Coronary artery (tissue), 2 donors: ENCODE results near the gene COL9A3.

ENCODE experiments used
- DNase-seq: peaks from one replicate; pipeline ENCODE4 v3.0.0-alpha.2; 2017; ENCODE audit warnings: low spot score
- H3K27ac ChIP-seq, 2 donors: fragments of 200-600 bp; sonication (generic); one replicate each; pipeline ENCODE4 v1.5.1; 2016 to 2019
- H3K4me3 ChIP-seq: fragments of 200-600 bp; sonication (generic); 2 replicates; pipeline ENCODE4 v1.5.1; 2016; ENCODE audit warnings: mild to moderate bottlenecking, moderate library complexity
- TF ChIP-seq, protein P1 (sequence below): fragments of 200-600 bp; sonication (generic); IDR thresholded peaks from one replicate; pipeline ENCODE4 v1.5.1; 2019; ENCODE audit warnings: antibody characterized with exemption

COL9A3 gene

DNA sequence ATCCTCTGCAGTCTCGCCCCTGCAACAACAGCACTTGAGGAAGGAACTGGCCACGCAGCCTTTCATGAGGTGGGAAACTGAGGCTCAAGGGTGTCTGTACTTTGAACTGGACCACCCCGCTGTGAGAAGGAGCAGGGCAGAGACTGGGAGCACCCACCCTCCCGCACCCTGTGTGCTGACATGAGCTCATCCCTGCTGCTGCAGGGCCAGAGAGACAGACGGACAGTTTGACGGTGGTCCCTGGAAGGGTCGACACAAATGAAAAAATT, 37.5 kb upstream of the COL9A3 start:
- DNase-seq: no peak
- TF ChIP-seq, protein P1, sequence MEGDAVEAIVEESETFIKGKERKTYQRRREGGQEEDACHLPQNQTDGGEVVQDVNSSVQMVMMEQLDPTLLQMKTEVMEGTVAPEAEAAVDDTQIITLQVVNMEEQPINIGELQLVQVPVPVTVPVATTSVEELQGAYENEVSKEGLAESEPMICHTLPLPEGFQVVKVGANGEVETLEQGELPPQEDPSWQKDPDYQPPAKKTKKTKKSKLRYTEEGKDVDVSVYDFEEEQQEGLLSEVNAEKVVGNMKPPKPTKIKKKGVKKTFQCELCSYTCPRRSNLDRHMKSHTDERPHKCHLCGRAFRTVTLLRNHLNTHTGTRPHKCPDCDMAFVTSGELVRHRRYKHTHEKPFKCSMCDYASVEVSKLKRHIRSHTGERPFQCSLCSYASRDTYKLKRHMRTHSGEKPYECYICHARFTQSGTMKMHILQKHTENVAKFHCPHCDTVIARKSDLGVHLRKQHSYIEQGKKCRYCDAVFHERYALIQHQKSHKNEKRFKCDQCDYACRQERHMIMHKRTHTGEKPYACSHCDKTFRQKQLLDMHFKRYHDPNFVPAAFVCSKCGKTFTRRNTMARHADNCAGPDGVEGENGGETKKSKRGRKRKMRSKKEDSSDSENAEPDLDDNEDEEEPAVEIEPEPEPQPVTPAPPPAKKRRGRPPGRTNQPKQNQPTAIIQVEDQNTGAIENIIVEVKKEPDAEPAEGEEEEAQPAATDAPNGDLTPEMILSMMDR: no peak
- no peak overlapping the region for H3K27ac ChIP-seq
- no peak overlapping the region for H3K4me3 ChIP-seq

DNA sequence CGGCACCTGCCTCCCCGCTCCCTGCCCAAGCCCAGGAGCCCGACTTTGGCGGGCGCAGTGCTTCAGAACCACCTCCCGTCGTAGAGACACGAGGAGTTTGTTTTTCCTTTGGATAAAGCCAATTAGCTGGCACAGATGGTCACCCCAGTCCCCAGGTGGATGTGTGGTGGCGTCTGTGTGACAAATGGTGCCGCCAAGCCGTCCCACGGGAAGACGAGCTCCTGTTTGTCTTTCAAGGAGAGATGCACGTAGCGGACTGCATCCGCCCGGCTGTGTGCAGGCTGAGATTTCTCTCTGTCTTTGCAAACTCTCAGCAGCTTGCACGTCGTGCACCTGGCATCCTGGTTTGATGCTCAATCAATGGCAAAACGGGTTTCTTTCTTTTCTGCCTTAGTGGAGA, 36.6 kb upstream of the COL9A3 start:
- no peak overlapping the region for H3K27ac ChIP-seq
- no peak overlapping the region for H3K4me3 ChIP-seq
- DNase-seq: no peak
- TF ChIP-seq, protein P1: no peak

DNA sequence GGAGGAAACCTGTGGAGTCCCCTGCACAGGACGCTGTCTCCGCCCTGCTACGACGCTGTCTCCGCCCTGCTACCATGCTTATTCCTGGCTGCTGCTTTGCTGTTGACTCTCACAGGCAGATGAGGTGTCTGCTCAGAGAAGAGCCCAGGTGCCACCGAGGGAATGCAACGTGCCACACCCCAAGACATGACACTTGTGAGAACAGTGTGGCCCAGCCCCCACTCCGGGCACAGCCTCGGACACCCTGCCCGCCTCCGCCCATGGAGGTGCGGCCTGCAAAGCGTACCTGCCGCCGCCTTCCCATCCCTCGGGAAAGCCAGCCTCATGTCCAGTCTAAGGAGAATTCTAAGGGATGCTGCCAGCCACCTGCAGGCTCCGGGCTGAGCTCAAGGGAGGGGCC, 36.2 kb upstream of the COL9A3 start:
- no peak overlapping the region for H3K4me3 ChIP-seq
- DNase-seq: no peak
- H3K27ac ChIP-seq: no peak overlapping the region
- TF ChIP-seq, protein P1: no peak

DNA sequence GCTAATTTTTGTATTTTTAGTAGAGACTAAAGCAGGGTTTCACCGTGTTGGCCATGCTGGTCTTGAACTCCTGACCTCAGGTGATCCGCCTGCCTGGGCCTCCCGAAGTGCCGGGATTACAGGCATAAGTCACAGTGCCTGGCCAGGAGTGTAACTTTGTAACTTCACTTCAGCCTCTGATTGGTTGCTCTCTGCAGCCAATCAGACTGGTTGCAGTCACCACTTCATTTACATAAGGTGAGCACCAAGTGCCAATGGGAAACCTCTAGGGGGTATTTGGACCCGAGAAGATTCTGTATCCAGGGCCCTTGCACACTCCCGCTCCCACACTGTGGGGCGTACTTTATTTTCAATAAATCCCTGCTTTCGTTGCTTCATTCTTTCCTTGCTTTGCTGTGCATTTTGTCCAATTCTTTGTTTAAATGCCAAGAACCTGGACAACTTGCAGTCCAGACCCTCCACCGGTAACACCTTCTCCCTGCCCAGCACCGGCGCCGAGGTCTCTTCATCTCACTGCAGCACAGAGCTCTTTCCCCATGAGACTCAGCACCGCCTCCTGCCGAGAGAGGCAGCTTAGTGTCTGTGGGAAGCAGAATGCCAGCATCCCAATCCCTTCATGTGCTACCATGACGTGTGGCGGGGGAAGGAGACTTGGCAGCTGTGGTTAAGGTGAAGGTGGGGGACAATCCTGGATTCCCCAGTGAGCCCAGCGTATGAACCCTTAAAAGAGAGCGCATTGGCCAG, 34.5 kb upstream of the COL9A3 start:
- Histone ChIP-seq H3K27ac (no peak overlapping the region), H3K4me3 (no peak overlapping the region)
- no peak for DNase-seq
- TF ChIP-seq, protein P1: no peak

DNA sequence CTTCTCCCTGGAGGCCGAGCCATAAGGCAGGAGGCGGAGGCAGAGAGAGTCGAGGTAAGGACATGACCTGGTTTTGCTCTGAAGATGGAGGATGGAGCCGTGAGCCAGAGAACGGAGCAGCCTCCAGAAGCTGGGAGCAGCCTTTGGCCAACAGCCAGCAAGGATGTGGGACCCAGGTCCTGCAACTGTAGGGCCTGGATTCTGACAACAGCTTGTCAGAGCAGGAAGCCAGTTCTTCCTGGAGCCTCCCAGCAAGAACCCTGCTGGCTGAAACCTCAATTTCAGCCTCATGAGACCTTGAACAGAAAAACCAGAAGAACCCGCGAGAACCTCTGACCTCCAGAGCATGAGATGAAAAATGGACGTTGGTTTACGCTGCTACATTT, 34.0 kb upstream of the COL9A3 start:
- no peak overlapping the region for H3K27ac ChIP-seq
- H3K4me3 ChIP-seq: no peak overlapping the region
- TF ChIP-seq, protein P1: no peak
- no peak for DNase-seq

DNA sequence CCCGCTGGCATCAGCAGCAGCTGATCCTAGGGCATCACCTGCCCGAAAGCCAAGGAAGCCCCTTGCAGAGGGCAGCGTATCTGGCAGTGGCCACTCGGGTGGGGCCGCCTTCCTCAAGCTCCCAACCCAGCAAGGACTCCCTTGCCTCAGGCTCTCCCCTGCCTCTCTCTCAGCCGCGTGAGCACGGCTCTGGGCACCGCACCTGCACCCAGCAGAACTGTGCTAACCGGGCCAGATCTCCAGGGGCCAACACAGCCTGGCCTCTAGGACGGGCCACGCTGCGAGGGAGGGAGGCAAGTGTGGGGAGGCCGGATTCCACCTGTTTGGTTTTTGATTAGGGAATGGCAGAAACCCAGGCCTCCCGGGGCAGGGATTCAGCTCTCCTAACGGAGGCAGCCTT, 32.4 kb upstream of the COL9A3 start:
- no peak for DNase-seq
- TF ChIP-seq, protein P1: no peak
- no peak overlapping the region for H3K4me3 ChIP-seq
- no peak overlapping the region for H3K27ac ChIP-seq

DNA sequence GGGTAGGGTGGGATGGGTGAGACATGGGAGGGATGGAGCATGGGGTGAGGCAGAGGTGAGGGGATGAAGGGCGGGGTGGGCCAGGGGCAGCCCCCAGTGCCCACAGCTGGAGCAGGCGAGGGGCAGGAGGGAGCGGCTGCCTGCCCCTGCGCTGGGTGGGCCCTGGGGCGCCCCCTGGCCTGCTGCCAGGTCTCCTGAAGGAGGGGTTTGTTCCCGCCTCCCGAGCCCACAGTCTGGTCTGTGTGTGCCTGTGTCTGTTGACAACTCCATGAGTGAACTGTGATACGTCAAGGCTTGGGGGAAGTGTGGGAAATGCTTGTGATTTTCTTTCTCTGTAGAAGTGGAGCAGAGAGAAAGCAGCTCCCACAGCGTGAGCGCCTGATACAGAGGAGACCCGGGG, 31.5 kb upstream of the COL9A3 start:
- TF ChIP-seq, protein P1: no peak
- no peak for DNase-seq
- Histone ChIP-seq H3K27ac (no peak overlapping the region), H3K4me3 (no peak overlapping the region)
